Common myeloid progenitor, CD34-positive (primary cell): Measurements from ENCODE around the gene SLC39A9.
"Not testable (repeated sequence)": the region's sequence is repeated elsewhere in the genome, so short reads cannot be mapped to it uniquely, and the experiment has no call there.

ENCODE experiments used
- CTCF ChIA-PET: fragments of 350-600 bp; sonication (Branson Sonifier 250); formaldehyde crosslinking; loops from one replicate; lab custom pipeline; 2021; ENCODE audit warnings: antibody characterized with exemption; lab: Charles Lee
- POLR2A ChIA-PET: fragments of 350-600 bp; sonication (Branson Sonifier 250); formaldehyde crosslinking; loops from one replicate; lab custom pipeline; 2021; ENCODE audit warnings: antibody characterized with exemption; lab: Charles Lee
- DNase-seq, 3 donors: peaks; one replicate each; pipeline versions ENCODE4 v3.0.0 to v3.0.0-alpha.2; 2013
- H3K27ac ChIP-seq, 2 experiments: 1 replicate in 1 of 2; 2 replicates in 1 of 2; pipeline ENCODE4 v1.7.0; 2013; ENCODE audit warnings: inconsistent platforms in 2 of 2, low read length in 2 of 2, mild to moderate bottlenecking in 2 of 2, low read depth in 1 of 2, moderate library complexity in 1 of 2; ENCODE audit not compliant: severe bottlenecking in 2 of 2, insufficient read depth in 1 of 2, poor library complexity in 1 of 2
- H3K27me3 ChIP-seq, 5 experiments: replicated peaks in 2 of 5; 1 replicate in 3 of 5; 2 replicates in 2 of 5; pipeline versions ENCODE4 v1.6.1 to v1.7.0; 2013; ENCODE audit warnings: low read length in 4 of 5, mild to moderate bottlenecking in 2 of 5, moderate library complexity in 2 of 5, inconsistent platforms in 1 of 5; ENCODE audit not compliant: insufficient read depth in 5 of 5, control insufficient read depth in 4 of 5
- H3K36me3 ChIP-seq, 4 experiments: 1 replicate in 2 of 4; 2 replicates in 2 of 4; pipeline versions ENCODE4 v1.6.1 to v1.7.0; 2013; ENCODE audit warnings: low read length in 3 of 4, control low read depth in 1 of 4, mild to moderate bottlenecking in 1 of 4; ENCODE audit not compliant: control insufficient read depth in 4 of 4, insufficient read depth in 4 of 4
- H3K4me1 ChIP-seq, 4 experiments: 1 replicate in 3 of 4; 2 replicates in 1 of 4; pipeline versions ENCODE4 v1.6.1 to v1.7.1; 2013; ENCODE audit warnings: low read length in 3 of 4, mild to moderate bottlenecking in 3 of 4, control low read depth in 1 of 4, inconsistent platforms in 1 of 4, moderate library complexity in 1 of 4; ENCODE audit not compliant: control insufficient read depth in 4 of 4, insufficient read depth in 4 of 4; ENCODE audit errors: control extremely low read depth in 1 of 4
- H3K4me3 ChIP-seq, 7 experiments: 1 replicate in 4 of 7; 2 replicates in 3 of 7; pipeline versions ENCODE4 v1.5.1 to v1.7.0; 2013; ENCODE audit warnings: mild to moderate bottlenecking in 7 of 7, low read length in 6 of 7, moderate library complexity in 6 of 7, inconsistent platforms in 2 of 7, low read depth in 2 of 7, control low read depth in 1 of 7; ENCODE audit not compliant: insufficient read depth in 4 of 7, control insufficient read depth in 1 of 7; ENCODE audit errors: extremely low read depth in 1 of 7
- H3K9me3 ChIP-seq, 5 experiments: 1 replicate in 4 of 5; 2 replicates in 1 of 5; pipeline versions ENCODE4 v1.6.1 to v1.7.1; 2013; ENCODE audit warnings: low read length in 4 of 5, mild to moderate bottlenecking in 2 of 5, inconsistent platforms in 1 of 5, low read depth in 1 of 5, moderate library complexity in 1 of 5; ENCODE audit not compliant: control insufficient read depth in 4 of 5, insufficient read depth in 2 of 5; ENCODE audit errors: control extremely low read depth in 1 of 5
- WGBS: methylation state at CpG from one replicate; pipeline ENCODE4 v1.1.5; 2013; ENCODE audit not compliant: insufficient coverage; 5-methylcytosine and 5-hydroxymethylcytosine counted together

Gene SLC39A9

GRCh38 chr14:69376439-69376838 is 22.1 kb upstream of the SLC39A9 start:
- DNase-seq: peak in 1 of 3 donors; percentile 14
- H3K36me3 ChIP-seq: peaks cover 12 to 58% (median 35%) of the 10 kb centered on the region in 4 experiments
- no peak overlapping the region for H3K4me3 ChIP-seq
- no peaks in the 10 kb centered on the region for H3K27me3 ChIP-seq
- ChIA-PET POLR2A (no interaction called here), CTCF (no interaction called here)
- no peaks in the 10 kb centered on the region for H3K4me1 ChIP-seq
- no peak overlapping the region for H3K27ac ChIP-seq
- H3K9me3 ChIP-seq: peaks cover 0 to 15% (median 6%) of the 10 kb centered on the region in 5 experiments

GRCh38 chr14:69378274-69378673 is 20.2 kb upstream of the SLC39A9 start:
- Histone ChIP-seq H3K4me1 (no peaks in the 10 kb centered on the region), H3K27ac (no peak overlapping the region), H3K4me3 (no peak overlapping the region), H3K9me3 (peaks cover 0 to 15% (median 6%) of the 10 kb centered on the region in 5 experiments), H3K27me3 (no peaks in the 10 kb centered on the region), H3K36me3 (peaks cover 12 to 63% (median 41%) of the 10 kb centered on the region in 4 experiments)
- no CpG with 5 or more reads among the region's 2 CpGs for WGBS
- no peak for DNase-seq
- CTCF ChIA-PET: no interaction called here
- POLR2A ChIA-PET: no interaction called here

GRCh38 chr14:69387311-69387710 is 11.2 kb upstream of the SLC39A9 start:
- ChIA-PET CTCF (interaction anchor here (1.3 kb wide), 1 partner anchor 20 kb away, joined by 3 read pairs; no protein-coding TSS in a partner anchor), POLR2A (interaction anchor here (0.5 kb wide), 1 partner anchor 55 kb away, joined by 4 read pairs; no protein-coding TSS in a partner anchor)
- no peak for DNase-seq
- no peaks in the 10 kb centered on the region for H3K9me3 ChIP-seq
- no peak overlapping the region for H3K27ac ChIP-seq
- H3K4me1 ChIP-seq: no peaks in the 10 kb centered on the region
- H3K36me3 ChIP-seq: peaks cover 27 to 71% (median 49%) of the 10 kb centered on the region in 4 experiments
- H3K27me3 ChIP-seq: no peaks in the 10 kb centered on the region
- no peak overlapping the region for H3K4me3 ChIP-seq
- WGBS: 90% methylated on average over 2 of the region's 3 CpGs

GRCh38 chr14:69391400-69391799 is 7.1 kb upstream of the SLC39A9 start:
- WGBS: 100% methylated on average over 4 of the region's 8 CpGs
- H3K27ac ChIP-seq, POLR2A ChIA-PET, H3K27me3 ChIP-seq, DNase-seq, H3K4me3 ChIP-seq, H3K9me3 ChIP-seq, H3K4me1 ChIP-seq: not testable (repeated sequence)
- CTCF ChIA-PET: interaction anchor here (0.7 to 0.9 kb wide), 2 partner anchors 22 to 293 kb away, joined by 3 read pairs; no protein-coding TSS in a partner anchor
- peaks cover 28 to 76% (median 56%) of the 10 kb centered on the region in 4 experiments for H3K36me3 ChIP-seq

GRCh38 chr14:69392481-69392880 is 6.0 kb upstream of the SLC39A9 start:
- H3K36me3 ChIP-seq: peaks cover 24 to 70% (median 49%) of the 10 kb centered on the region in 4 experiments
- H3K4me1 ChIP-seq: peaks cover 2 to 13% (median 10%) of the 10 kb centered on the region in 4 experiments
- no CpG with 5 or more reads among the region's 3 CpGs for WGBS
- DNase-seq: no peak
- no peak overlapping the region for H3K4me3 ChIP-seq
- H3K27me3 ChIP-seq: no peaks in the 10 kb centered on the region
- ChIA-PET CTCF (no interaction called here), POLR2A (no interaction called here)
- H3K27ac ChIP-seq: no peak overlapping the region
- H3K9me3 ChIP-seq: no peaks in the 10 kb centered on the region

- CTCF ChIA-PET: interaction anchor here (1.5 kb wide), 1 partner anchor 29 kb away, joined by 3 read pairs; no protein-coding TSS in a partner anchor
- POLR2A ChIA-PET: no interaction called here
- DNase-seq: no peak
- no peak overlapping the region for H3K27ac ChIP-seq
- H3K4me1 ChIP-seq: peaks cover 11 to 34% (median 32%) of the 10 kb centered on the region in 4 experiments
- no peaks in the 10 kb centered on the region for H3K27me3 ChIP-seq
- no peaks in the 10 kb centered on the region for H3K9me3 ChIP-seq
- H3K36me3 ChIP-seq: peaks cover 13 to 46% (median 37%) of the 10 kb centered on the region in 4 experiments
- 97% methylated on average over 3 of the region's 4 CpGs for WGBS
- no peak overlapping the region for H3K4me3 ChIP-seq
Measured at GRCh38 chr14:69395929-69396328, 2.6 kb upstream of the SLC39A9 start.

- 0% methylated on average over 15 of the region's 18 CpGs for WGBS
- peak overlapping the region; percentile 95 to 96 for H3K27ac ChIP-seq
- peak overlapping the region; percentile 87 to 96 (median 90) for H3K4me3 ChIP-seq
- DNase-seq: no peak
- no peaks in the 10 kb centered on the region for H3K9me3 ChIP-seq
- H3K36me3 ChIP-seq: peaks cover 0 to 27% (median 13%) of the 10 kb centered on the region in 4 experiments
- ChIA-PET POLR2A (interaction anchor here (1.1 kb wide), 1 partner anchor 247 kb away, joined by 4 read pairs; no protein-coding TSS in a partner anchor), CTCF (interaction anchor here (1.0 to 1.5 kb wide), 2 partner anchors 14 to 60 kb away, joined by 3 read pairs; no protein-coding TSS in a partner anchor)
- H3K4me1 ChIP-seq: peaks cover 13 to 37% (median 35%) of the 10 kb centered on the region in 4 experiments
- no peaks in the 10 kb centered on the region for H3K27me3 ChIP-seq
Measured at GRCh38 chr14:69398818-69399210, 322 bp downstream of the SLC39A9 start.
